GM13977 (cell line): ENCODE results near the gene THSD7B.
"Not testable (repeated sequence)": the region's sequence is repeated elsewhere in the genome, so short reads cannot be mapped to it uniquely, and the experiment has no call there.

Source experiments
- DNase-seq: peaks from one replicate; pipeline ENCODE4 v3.0.0; 2012; ENCODE audit warnings: low spot score
- in situ Hi-C: fragments of 300-500 bp; cut with MboI; formaldehyde crosslinking; loops from one replicate; pipeline ENCODE4 v1.12.0; 2022; ENCODE audit warnings: low sequenced_read_pairs, low pct_unique_long_range_greater_than_20kb, mixed read lengths, inconsistent platforms; ENCODE audit not compliant: unreplicated experiment
- TF ChIP-seq, protein P1 (sequence below): IDR thresholded peaks from 2 replicates; pipeline ENCODE4 v1.5.1; 2012; ENCODE audit warnings: mild to moderate bottlenecking, control low read depth; ENCODE audit not compliant: insufficient read depth; ENCODE audit errors: extremely low read depth, missing control alignments

Gene THSD7B

DNA sequence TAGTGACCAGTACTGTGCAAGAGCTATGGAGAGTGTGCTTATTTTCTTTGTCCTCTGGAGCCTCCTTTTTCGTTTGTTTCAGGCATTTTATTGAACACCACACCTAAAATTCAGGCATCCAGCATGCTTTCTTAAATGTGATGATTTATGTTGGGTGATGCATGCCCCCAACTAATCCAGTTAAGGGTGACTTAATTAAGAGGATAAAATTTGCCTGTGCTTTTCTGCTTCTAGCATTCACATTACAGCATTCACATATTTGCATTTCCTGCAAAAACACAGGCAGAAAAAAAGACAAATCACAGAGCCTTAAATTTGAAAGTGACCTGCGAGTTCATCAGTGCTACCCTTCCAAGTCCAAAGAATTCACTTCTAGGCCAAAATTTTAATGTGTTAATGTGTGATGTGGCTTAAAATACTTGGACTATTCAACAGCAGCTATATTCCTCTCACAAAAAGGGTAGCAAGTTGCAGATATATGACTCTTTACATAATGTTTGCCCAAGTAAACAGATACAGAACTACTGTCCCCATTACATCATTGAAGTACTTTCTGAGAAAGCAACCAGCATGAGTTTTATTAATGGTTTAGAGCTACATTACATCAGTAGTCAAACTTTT is 286.5 kb downstream of the THSD7B start:
- in situ Hi-C loops = no loop called here
- TF ChIP-seq, protein P1, sequence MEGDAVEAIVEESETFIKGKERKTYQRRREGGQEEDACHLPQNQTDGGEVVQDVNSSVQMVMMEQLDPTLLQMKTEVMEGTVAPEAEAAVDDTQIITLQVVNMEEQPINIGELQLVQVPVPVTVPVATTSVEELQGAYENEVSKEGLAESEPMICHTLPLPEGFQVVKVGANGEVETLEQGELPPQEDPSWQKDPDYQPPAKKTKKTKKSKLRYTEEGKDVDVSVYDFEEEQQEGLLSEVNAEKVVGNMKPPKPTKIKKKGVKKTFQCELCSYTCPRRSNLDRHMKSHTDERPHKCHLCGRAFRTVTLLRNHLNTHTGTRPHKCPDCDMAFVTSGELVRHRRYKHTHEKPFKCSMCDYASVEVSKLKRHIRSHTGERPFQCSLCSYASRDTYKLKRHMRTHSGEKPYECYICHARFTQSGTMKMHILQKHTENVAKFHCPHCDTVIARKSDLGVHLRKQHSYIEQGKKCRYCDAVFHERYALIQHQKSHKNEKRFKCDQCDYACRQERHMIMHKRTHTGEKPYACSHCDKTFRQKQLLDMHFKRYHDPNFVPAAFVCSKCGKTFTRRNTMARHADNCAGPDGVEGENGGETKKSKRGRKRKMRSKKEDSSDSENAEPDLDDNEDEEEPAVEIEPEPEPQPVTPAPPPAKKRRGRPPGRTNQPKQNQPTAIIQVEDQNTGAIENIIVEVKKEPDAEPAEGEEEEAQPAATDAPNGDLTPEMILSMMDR = no peak
- DNase-seq = no peak

DNA sequence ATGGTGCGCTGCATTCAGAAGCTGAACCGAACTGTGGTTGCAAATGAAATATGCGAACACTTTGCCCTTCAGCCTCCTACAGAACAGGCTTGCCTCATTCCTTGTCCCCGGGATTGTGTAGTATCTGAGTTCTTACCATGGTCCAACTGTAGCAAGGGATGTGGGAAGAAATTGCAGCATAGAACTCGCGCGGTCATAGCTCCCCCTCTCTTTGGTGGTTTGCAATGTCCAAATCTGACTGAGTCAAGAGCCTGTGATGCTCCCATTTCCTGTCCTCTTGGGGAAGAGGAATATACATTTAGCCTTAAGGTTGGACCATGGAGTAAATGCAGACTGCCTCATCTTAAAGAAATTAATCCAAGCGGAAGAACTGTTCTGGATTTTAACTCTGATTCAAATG is 291.4 kb downstream of the THSD7B start:
- TF ChIP-seq, protein P1 = no peak
- in situ Hi-C loops = no loop called here

DNA sequence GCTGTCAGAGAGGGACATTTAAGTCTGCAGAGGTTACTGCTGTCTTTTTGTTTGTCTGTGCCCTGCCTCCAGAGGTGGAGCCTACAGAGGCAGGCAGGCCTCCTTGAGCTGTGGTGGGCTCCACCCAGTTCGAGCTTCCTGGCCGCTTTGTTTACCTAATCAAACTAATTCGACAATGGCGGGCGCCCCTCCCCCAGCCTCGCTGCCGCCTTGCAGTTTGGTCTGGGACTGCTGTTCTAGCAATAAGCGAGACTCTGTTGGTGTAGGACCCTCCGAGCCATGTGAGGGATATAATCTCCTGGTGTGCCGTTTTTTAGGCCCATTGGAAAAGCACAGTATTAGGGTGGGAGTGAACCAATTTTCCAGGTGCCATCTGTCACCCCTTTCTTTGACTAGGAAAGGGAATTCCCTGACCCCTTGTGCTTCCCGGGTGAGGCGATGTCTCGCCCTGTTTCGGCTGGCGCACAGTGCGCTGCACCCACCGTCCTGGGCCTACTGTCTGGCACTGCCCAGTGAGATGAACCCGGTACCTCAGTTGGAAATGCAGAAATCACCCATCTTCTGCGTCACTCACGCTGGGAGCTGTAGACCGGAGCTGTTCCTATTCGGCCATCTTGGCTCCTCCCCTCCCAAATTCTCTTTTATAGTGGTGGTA is 310.9 kb downstream of the THSD7B start:
- in situ Hi-C loops, DNase-seq: not testable (repeated sequence)

More for the DNA sequence above, 291.4 kb downstream of the THSD7B start:
- DNase-seq = no peak

DNA sequence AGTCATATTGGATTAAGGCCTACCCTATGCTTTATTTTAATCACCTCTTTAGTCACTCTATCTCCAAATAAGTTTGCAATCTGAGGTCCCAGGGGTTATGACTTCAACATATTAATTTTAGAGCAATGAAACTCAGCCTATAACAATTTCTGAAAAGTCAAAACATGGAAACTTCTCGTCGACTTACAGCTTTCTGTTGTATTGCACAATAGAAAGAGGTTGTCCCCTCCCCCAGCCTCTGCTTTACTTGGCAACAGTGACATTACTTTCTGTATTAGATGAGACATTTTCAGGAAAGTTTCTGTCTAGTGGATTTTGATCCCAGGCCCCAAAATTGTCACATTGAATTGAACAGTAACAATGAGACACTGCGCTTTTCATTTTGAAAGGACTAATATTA is 326.4 kb downstream of the THSD7B start:
- in situ Hi-C loops = no loop called here
- TF ChIP-seq, protein P1 = no peak
- no peak for DNase-seq

DNA sequence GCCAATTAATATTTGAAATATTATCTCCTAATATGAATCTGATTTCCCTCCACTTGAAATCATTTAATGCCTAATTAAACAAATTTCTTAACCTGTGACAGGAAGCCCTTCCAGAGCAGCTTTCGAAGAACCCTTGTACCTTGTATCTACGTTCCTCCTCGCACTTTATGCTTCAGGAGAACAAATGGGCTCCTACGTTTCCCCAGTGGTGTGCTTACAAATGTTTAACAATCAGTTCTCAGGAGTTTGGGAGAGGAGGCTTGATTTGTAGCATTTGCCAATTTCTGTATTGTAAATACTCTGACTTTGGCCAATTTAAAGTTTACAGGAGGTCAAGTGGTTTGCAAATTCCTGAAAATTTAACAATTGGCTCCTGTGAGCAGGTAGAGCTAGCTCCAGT is 327.8 kb downstream of the THSD7B start:
- TF ChIP-seq, protein P1 = no peak
- in situ Hi-C loops = no loop called here
- DNase-seq = no peak

DNA sequence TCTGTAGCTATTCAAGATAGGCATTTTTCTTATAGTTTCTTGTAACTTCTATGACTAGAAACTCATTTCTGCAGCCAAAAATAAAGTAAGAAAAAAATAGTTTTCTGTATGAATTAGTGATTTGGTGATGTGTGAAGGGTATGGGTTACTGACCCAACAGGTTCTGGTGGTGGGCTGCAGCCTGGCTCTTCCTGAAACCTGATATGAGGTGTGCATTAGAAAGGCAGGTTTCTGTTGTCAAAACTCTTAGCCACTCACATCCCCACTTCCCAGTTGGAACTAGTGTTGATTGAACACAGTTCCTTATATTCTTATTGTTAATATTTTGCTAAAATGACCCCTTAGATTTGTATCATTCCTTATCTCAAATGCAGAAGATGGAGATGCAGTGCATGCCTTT is 330.8 kb downstream of the THSD7B start:
- no peak for DNase-seq
- in situ Hi-C loops = no loop called here
- TF ChIP-seq, protein P1 = no peak

DNA sequence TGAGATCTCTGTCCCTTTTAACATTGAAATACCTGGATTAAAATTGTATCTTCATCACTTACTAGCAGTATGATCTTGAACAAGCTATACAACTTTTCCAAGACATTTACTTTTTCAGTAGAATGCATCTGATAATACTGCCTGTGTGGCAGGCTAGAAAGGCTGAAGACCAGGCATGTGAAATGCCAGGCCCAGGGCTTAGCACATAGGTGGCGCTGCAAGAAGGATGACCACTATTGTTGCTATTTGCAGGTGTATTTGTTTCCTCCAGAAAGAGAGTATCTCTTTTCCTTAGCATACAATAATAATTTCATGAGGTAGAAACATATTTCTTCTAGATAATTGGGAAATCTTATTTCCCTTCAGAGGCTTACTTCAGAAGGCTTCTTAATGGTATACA is 331.3 kb downstream of the THSD7B start:
- TF ChIP-seq, protein P1 = no peak
- in situ Hi-C loops = no loop called here
- no peak for DNase-seq

DNA sequence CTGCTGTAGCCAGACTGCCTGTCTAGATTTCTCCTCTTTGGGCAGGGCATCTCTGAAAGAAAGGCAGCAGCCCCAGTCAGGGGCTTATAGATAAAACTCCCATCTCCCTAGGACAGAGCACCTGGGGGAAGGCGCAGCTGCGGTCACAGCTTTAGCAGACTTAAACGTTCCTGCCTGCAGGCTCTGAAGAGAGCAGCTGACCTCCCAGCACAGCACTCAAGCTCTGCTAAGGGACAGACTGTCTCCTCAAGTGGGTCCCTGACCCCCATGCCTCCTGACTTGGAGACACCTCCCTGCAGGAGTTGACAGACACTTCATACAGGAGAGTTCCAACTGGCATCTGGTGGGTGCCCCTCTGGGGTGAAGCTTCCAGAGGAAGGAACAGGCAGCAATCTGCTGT is 336.5 kb downstream of the THSD7B start:
- DNase-seq, in situ Hi-C loops: not testable (repeated sequence)
